GM18511 (cell line): ENCODE data around the gene FDXR.

Source experiments
- ATAC-seq: cut with Tn5 transposase; IDR thresholded peaks from one replicate; pipeline ENCODE4 v1.9.1; 2021; ENCODE audit warnings: mild to moderate bottlenecking, moderate library complexity; ENCODE audit not compliant: unreplicated experiment

Gene FDXR

DNA sequence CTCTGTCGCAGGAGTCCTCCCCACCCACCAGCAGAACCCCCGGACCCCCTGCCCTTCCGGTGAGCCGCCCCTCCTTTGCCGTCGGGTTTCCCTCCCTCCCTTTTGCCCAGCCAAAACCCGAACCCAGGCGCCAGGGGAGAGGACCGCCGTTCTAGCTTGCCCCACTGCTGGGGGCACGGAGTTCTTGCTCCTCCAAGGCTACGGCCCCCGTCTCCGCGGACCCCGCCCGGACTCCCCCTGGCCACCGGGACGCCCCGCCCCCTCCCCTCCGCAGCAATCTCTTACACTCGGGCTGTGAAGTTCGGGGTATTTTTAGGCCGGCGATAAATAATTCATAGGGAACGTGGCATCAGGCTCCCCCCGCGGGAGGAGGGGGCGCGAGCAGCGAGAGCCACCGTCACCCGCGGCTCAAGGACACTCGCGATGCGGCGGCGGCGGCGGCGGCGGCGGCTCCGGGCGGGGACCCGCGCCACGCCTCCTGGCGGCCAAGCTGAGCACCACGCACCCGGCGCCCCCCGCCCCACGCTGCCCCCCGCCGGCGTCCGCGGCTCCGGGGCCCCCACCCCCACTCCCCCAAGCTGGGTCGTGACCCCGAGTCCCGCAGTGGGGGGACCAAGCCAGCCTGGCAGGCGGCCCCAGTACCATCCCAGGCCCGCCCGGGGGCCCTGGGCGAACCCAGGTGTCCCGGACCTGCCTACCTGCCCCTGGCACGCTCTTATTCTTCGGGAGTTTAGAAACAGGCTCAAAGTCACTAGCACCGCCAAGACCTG, 13.2 kb downstream of the FDXR start, which contains the start of gene GRIN2C:
Gene GRIN2C (minus strand): TSS at position 427 of the 770 bp plus-strand sequence. CDS start 4,793 bp downstream, outside the sequence.
- ATAC-seq, result no peak

DNA sequence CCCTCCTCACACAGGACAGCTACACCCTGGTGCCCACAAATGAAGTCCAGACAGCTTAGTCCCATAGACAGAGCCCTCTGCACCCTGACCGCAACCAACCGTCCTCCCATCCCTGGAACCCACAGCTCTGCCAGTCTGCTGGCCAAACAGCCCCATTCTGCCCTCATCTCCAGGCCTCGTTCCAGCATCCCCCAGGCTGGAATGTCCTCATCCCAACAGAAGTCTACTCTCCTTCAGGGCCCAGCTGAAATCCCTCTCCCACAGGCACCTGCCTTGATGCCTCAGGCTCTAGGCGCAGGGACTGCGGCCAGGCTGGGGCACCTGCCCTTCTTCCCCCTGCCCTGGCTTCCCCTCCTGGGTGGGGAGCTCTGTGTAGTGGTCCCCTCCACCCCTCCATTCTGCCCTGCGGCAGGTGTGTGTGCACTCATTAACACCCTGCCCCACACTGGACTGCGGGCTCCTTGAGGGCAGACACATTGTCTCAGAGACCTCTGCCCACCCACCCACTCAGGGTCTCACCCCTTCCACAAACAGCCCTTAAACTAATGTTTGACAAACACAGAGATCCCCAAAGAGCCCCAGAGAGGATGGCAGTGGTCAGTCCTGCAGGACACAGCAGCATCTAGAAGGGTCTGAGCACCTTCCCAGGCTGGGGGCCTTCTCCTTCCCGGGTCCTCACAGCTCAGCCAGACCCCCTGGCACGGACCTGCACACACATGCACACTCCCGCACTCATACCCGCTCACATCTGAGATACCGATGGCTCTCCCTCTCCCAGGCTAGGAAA, 13.9 kb downstream of the FDXR start:
- ATAC-seq, result no peak

- no peak for ATAC-seq
These were observed 15.6 kb downstream of the FDXR start for GRCh38 chr17:74857191-74857590.

DNA sequence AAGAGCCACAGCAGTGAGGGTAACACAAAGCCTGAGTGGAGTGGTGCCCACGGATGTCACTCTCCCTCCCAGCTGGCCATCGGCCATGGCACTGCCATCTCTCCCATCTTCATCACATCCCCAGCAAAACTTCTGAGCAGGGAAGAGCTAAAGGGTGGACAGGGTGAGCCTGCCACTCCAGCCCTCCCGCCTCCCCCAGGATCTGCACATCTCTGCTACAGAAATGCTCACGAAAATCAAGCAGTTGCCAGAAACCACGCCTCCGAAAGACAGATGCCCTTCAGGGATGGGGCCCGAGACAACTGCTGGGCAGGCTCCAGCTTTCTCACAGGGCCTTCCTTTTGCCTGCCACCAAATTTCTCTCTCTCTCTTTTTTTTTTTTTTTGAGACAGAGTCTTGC, 16.7 kb downstream of the FDXR start:
- ATAC-seq, result no peak

- no peak for ATAC-seq
These were observed 17.5 kb downstream of the FDXR start for GRCh38 chr17:74855323-74855722.

DNA sequence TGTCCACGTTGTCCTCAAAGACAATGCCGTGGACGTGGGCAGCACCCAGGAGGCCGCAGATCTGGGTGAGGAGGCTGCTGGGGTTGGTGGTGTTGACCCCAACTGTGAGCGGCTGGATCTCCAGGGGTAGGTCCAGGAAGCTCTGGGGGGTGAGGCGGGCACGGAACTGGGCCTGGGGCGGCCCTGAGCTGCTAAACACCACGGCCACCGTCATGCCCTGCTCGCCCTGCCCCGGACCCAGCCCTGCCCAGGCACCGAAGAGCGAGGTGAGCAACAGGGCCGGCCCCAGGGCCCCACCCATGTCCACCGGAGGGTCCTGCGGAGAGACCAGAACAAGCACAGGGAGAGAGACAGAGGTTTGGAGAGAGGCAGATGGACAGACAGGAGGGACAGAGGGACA, 18.0 kb downstream of the FDXR start:
- no peak for ATAC-seq

- no peak for ATAC-seq
These were observed 19.1 kb downstream of the FDXR start for GRCh38 chr17:74853669-74854068.

DNA sequence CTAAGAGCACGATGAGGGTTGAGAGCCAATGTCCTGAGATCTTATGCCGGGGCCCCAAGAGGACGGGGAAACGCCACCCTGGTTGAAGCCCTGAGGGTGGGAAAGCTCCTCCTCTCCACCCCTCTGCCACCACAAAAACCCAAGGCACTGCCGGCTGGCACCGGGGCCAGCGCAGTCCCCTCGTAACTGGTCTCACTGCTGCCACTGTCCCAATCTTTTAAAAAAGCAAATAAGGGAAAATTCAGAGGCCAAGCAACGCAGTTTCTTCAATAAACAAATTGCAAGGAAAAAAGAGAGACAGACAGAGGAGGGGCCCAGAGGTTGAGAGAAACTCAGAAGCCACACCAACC, 19.8 kb downstream of the FDXR start:
- ATAC-seq, result no peak

- ATAC-seq, result no peak
These were observed 20.4 kb downstream of the FDXR start for GRCh38 chr17:74852237-74853047.

GRCh38 chr17:74851612-74852236, 21.1 kb downstream of the FDXR start:
- no peak for ATAC-seq

GRCh38 chr17:74850914-74851313, 21.9 kb downstream of the FDXR start:
- no peak for ATAC-seq

DNA sequence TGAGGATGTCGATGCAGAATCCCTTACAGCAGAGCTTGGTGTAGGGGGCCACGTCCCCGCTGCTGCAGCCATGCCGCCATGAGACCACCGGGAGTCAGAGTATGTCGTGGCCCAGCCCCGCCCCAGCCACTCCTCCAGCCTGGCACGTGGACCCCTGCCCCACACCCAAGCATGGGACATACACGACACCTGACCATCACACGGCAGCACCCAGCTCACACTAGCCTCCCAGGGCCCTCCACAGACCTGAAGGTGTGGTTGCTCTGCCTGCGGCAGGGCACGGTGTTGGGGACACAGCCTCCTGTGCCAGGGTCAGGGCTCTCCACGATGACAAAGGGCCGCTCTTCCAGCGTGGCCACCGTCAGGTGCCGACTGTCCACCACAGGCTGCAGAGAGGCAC, 22.5 kb downstream of the FDXR start:
- ATAC-seq, result no peak

DNA sequence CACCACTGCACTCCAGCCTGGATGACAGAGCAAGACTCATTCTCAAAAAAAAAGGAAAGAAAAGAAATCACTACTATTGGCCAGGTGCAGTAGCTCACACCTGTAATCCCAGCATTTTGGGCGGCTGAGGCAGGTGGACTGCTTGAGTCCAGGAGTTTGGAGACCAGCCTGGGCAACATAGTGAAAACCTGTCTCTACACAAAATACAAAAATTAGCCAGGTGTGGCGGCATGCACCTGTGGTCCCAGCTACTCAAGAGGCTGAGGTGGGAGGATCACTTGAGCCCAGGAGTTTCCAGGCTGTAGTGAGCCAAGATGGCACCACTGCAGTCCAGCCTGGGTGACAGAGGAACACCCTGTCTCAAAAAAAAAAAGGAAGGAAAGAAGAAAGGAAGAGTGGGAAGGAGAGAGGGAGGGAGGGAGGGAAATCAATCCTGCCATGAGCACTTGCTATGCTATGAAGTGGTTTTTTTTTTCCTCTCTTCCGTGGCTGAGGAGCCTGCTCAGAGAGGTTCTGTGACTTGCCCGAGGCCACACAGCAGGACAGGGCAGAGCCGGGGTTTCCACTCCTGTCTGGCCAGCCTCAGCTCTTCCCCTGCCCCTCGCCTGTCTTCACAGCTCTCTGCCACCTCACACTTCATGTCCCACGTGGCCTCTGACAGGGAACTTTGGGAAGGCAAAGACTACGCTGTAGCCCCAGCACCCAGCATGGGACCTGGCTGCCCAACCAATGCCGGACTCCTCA, 24.0 kb downstream of the FDXR start:
- ATAC-seq, result no peak

- no peak for ATAC-seq
These were observed 26.2 kb downstream of the FDXR start for GRCh38 chr17:74846621-74847020.

DNA sequence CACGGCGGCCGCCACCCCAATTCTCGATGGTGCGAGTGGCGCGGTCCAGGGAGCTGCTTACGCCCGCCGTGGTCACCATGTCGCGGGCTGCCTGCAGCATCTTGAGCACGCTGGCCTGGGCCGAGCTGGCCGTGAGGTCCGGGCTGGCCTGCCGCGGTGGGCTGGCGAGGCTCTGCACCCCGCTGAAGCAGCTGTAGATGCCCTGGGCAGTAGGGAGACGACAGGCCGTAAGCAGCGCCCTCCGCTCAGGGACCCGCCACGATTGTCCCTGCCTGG, 29.5 kb downstream of the FDXR start:
- no peak for ATAC-seq

- ATAC-seq, result no peak
These were observed 30.0 kb downstream of the FDXR start for GRCh38 chr17:74842599-74843351.

GRCh38 chr17:74842146-74842598, 30.6 kb downstream of the FDXR start:
- no peak for ATAC-seq

DNA sequence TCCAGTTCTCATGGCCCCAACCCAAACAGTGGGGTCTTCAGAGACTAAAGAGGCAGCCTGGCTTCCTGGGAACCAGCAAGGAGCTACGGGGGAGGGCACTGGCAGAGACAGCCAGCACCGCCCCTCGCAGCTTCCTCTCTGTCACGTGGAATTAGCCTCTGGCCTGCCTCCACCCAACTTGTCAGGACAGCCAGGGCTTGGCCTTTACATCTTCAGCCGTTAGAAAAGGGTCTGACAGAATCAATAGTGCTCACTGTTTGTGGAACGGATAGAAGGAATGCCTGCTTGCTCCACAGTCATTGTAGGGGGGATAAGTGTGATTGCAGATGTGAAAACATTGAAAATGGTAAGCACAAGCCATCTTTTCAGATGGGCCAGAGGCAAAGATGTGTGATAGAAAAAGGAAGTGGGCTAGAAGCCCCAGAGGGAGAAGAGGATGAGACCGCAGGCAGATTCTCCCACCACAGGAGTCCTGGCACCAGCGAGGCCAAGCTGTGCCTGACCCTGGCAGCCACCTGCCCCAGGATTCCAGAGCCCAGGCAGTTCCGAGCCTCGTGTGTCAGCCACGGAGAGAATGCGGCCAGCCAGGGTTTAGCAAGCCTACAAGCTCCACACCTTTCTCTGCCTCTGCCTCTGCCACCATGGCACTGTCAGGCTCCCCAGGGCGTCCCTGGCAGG, 31.7 kb downstream of the FDXR start:
- no peak for ATAC-seq
